Thoracic aorta (tissue), 2 donors: Measurements from ENCODE around the gene FER. TPM values are rescaled to one million over a fixed set of nuclear protein-coding genes. Genes with fewer than 3 reads are reported as not detected.
"Not testable (repeated sequence)": the region's sequence is repeated elsewhere in the genome, so short reads cannot be mapped to it uniquely, and the experiment has no call there.

Experiments used
- ATAC-seq: fragments of 150-250 bp; one replicate; pipeline ENCODE4 v1.8.0; 2017; ENCODE audit warnings: low read depth; ENCODE audit not compliant: insufficient number of reproducible peaks, low FRiP score
- DNase-seq: peaks from one replicate; pipeline ENCODE4 v3.0.0-alpha.2; 2020; ENCODE audit warnings: low spot score
- H3K27ac ChIP-seq, 2 donors: fragments of 200-600 bp; sonication (generic); 1 replicate in 1 of 2; 2 replicates in 1 of 2; pipeline ENCODE4 v1.5.1; 2016; ENCODE audit warnings: mild to moderate bottlenecking in 2 of 2, moderate library complexity in 2 of 2
- H3K27me3 ChIP-seq: fragments of 200-600 bp; sonication (generic); replicated peaks from 2 replicates; pipeline ENCODE4 v1.6.0; 2016; ENCODE audit warnings: mild to moderate bottlenecking; ENCODE audit not compliant: insufficient read depth
- H3K36me3 ChIP-seq: fragments of 200-600 bp; sonication (generic); one replicate; pipeline ENCODE4 v1.5.1; 2016
- H3K4me1 ChIP-seq, 2 donors: fragments of 200-600 bp; sonication (generic); 1 replicate in 1 of 2; 2 replicates in 1 of 2; pipeline versions ENCODE4 v1.5.1 to v1.6.0; 2016; ENCODE audit warnings: low read depth in 2 of 2, mild to moderate bottlenecking in 1 of 2; ENCODE audit not compliant: control insufficient read depth in 1 of 2
- H3K4me3 ChIP-seq: fragments of 200-600 bp; sonication (generic); 2 replicates; pipeline ENCODE4 v1.5.1; 2016; ENCODE audit warnings: mild to moderate bottlenecking
- H3K9me3 ChIP-seq: fragments of 200-600 bp; sonication (generic); 2 replicates; pipeline ENCODE4 v1.5.1; 2016
- total RNA-seq, 2 donors: library from RNA; depleted of rRNA; stranded (reverse); fragments of >200 nt; gene quantifications; one replicate each; pipeline versions ENCODE4 v1.1.0 to v1.2.3, GENCODE V29; 2016
- TF ChIP-seq, protein P1 (sequence below): fragments of 200-600 bp; sonication (generic); IDR thresholded peaks from one replicate; pipeline ENCODE4 v1.5.1; 2019; ENCODE audit warnings: antibody characterized with exemption

FER gene
- total RNA-seq, 2 donors from 2014 or later = 15.6 to 38.1 TPM

DNA sequence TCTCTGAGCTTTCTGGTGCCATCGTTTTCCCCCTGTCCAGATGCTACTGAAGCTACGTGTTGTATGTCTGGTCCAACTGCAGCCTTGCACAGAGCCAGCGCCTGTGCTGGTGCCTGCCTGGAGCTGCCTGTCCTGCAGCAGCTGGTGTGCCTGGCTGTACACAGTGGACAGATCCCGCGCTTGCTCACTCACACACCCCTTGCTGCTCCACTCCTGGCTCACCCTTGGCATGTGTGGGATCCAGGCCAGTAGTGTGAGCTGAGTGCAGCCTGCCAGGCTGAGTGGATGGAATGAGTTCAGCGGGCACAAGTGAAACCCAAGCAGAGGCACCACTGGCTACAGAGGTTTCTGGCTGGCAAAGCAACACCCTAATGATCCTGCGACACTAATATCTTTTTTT is 40.4 kb downstream of the FER start:
- TF ChIP-seq, protein P1, sequence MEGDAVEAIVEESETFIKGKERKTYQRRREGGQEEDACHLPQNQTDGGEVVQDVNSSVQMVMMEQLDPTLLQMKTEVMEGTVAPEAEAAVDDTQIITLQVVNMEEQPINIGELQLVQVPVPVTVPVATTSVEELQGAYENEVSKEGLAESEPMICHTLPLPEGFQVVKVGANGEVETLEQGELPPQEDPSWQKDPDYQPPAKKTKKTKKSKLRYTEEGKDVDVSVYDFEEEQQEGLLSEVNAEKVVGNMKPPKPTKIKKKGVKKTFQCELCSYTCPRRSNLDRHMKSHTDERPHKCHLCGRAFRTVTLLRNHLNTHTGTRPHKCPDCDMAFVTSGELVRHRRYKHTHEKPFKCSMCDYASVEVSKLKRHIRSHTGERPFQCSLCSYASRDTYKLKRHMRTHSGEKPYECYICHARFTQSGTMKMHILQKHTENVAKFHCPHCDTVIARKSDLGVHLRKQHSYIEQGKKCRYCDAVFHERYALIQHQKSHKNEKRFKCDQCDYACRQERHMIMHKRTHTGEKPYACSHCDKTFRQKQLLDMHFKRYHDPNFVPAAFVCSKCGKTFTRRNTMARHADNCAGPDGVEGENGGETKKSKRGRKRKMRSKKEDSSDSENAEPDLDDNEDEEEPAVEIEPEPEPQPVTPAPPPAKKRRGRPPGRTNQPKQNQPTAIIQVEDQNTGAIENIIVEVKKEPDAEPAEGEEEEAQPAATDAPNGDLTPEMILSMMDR = no peak
- peaks cover 0 to 6% of the 10 kb centered on the region in 2 donors for H3K4me1 ChIP-seq
- DNase-seq = peak; percentile 32
- no peaks in the 10 kb centered on the region for H3K27me3 ChIP-seq
- no peak overlapping the region for H3K27ac ChIP-seq
- H3K9me3 ChIP-seq = no peaks in the 10 kb centered on the region
- H3K36me3 ChIP-seq = no peaks in the 10 kb centered on the region
- peak; percentile 71 for ATAC-seq
- no peak overlapping the region for H3K4me3 ChIP-seq

DNA sequence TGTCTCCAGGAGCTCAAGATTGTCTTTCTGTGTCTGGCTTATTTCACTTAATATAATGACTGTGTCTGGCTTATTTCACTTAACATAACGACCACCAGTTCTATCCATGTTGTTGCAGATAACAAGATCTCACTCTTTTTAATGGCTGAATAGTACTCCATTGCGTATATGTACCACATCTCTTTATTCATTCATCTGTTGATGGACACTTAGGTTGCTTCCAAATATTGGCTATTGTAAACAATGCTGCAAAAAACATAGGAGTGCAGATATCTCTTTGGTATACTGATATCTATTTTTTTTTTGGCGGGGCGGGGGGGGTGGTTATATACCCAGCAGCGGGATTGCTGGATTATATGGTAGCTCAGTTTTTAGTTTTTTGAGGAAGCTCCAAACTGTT is 45.5 kb downstream of the FER start:
- TF ChIP-seq, protein P1 = no peak
- no peaks in the 10 kb centered on the region for H3K9me3 ChIP-seq
- H3K27ac ChIP-seq = no peak overlapping the region
- ATAC-seq (no peak), DNase-seq (no peak)
- H3K36me3 ChIP-seq = no peaks in the 10 kb centered on the region
- H3K4me3 ChIP-seq = no peak overlapping the region
- no peaks in the 10 kb centered on the region for H3K27me3 ChIP-seq
- peaks cover 3 to 6% of the 10 kb centered on the region in 2 donors for H3K4me1 ChIP-seq

DNA sequence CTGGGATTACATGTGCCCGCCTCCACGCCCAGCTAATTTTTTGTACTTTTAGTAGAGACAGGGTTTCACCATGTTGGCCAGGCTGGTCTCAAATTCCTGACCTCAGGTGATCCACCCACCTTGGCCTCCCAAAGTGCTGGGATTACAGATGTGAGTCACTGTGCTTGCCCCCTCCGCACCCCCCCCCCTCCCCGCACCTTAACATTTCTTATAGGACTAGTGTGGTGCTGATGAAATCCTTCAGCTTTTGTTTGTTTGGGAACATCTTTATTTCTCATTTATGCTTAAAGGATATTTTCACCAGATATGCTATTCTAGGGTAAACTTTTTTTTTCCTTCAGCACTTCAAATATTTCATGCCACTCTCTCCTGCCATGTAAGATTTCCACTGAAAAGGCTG is 46.7 kb downstream of the FER start:
- not testable (repeated sequence) for ATAC-seq, H3K4me1 ChIP-seq, DNase-seq, H3K4me3 ChIP-seq, H3K36me3 ChIP-seq, H3K27me3 ChIP-seq, H3K9me3 ChIP-seq, H3K27ac ChIP-seq

DNA sequence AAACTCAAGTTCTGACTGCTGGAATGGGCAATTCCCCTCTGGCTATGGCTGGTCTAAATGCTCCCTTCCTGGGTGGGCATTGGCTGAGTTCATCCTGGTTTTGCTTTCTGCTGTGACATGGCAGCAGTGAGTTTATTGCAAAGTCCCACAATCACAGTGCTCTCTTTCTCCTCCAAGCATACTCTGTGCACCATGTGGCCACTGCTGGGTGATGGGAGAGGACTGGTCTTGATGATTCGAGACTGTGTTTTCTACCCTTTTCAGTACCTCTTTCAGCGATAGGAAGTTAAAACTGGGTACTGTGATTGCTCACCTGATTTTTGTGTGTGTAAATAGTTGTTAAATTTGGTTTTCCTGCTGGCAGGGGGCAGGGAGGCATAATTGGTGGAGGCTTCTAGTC is 49.7 kb downstream of the FER start:
- H3K9me3 ChIP-seq = no peaks in the 10 kb centered on the region
- no peaks in the 10 kb centered on the region for H3K36me3 ChIP-seq
- peaks cover 6 to 12% of the 10 kb centered on the region in 2 donors for H3K4me1 ChIP-seq
- TF ChIP-seq, protein P1 = no peak
- no peak for DNase-seq
- no peak for ATAC-seq
- no peak overlapping the region for H3K27ac ChIP-seq
- no peaks in the 10 kb centered on the region for H3K27me3 ChIP-seq
- no peak overlapping the region for H3K4me3 ChIP-seq

DNA sequence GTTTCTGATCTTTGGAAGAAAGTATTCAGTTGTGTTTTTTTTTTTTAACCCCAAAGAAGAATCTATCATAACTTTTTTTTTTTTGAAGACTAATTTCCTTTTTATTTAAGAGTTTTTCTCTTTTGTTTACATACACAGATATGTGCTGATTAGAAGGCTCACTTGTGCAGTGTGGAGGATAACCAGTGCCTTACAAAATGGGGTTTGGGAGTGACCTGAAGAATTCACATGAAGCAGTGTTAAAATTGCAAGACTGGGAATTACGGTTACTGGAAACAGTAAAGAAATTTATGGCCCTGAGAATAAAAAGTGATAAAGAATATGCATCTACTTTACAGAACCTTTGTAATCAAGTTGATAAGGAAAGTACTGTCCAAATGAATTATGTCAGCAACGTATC is 50.3 kb downstream of the FER start:
- H3K27me3 ChIP-seq = no peaks in the 10 kb centered on the region
- TF ChIP-seq, protein P1 = no peak
- H3K4me3 ChIP-seq = no peak overlapping the region
- DNase-seq (no peak), ATAC-seq (no peak)
- peaks cover 6 to 12% of the 10 kb centered on the region in 2 donors for H3K4me1 ChIP-seq
- H3K36me3 ChIP-seq = no peaks in the 10 kb centered on the region
- H3K27ac ChIP-seq = no peak overlapping the region
- H3K9me3 ChIP-seq = no peaks in the 10 kb centered on the region

DNA sequence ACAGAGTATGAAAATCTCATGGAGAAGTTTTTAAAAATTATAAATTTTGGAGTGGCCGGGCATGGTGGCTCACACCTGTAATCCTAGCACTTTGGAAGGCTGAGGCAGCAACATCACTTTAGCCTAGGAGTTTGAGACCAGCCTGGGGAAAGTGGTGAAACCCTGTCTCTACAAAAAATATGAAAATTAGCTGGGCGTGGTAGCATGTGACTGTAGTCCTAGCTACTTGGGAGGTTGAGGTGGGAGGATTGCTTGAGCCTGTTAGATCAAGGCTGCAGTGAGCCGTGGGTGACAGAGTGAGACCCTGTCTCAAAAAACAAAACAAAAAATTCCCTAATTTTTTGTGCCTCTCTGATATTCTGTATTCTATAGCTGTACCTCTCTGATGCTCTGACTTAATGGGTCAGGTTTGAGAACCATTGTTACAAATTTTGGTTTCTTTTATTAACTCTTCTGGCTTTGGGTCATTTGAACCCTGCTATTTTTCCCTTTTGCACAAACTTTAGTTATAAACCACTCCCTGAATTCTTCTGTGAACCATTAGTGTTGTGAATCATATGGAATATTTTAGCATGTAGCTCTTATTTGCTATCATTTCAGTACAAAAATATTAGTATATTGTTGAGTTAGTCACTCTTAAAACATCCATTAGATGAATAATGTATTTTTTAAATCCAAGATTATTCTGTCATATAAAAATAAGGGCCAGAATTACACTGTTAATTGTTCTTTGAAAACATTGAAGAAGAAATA is 51.0 kb downstream of the FER start:
- ATAC-seq (no peak), DNase-seq (no peak)
- no peak overlapping the region for H3K4me3 ChIP-seq
- no peaks in the 10 kb centered on the region for H3K27me3 ChIP-seq
- H3K27ac ChIP-seq = no peak overlapping the region
- no peaks in the 10 kb centered on the region for H3K36me3 ChIP-seq
- TF ChIP-seq, protein P1 = no peak
- H3K9me3 ChIP-seq = peaks cover 5% of the 10 kb centered on the region
- peaks cover 6 to 12% of the 10 kb centered on the region in 2 donors for H3K4me1 ChIP-seq
